Activated naive CD8-positive, alpha-beta T cell treated with anti-CD3 and anti-CD28 coated beads for 36 hours (primary cell): ENCODE measurements around the gene ABHD11. TPM values are rescaled to one million over a fixed set of nuclear protein-coding genes. Genes with fewer than 3 reads are reported as not detected.
A peak's percentile ranks its signal among the peaks of the same experiment; 100 is the strongest.
"Not testable (repeated sequence)": the region's sequence is repeated elsewhere in the genome, so short reads cannot be mapped to it uniquely, and the experiment has no call there.

Source experiments
- DNase-seq: peaks from one replicate; pipeline ENCODE4 v3.0.0; 2021
- H3K27ac Mint-ChIP-seq: one replicate; pipeline ENCODE4 v1.8.0; 2022; ENCODE audit warnings: mild to moderate bottlenecking, moderate library complexity, mixed read lengths
- H3K27me3 Mint-ChIP-seq: one replicate; pipeline ENCODE4 v1.8.0; 2022; ENCODE audit warnings: mild to moderate bottlenecking, mixed read lengths
- H3K36me3 Mint-ChIP-seq: one replicate; pipeline ENCODE4 v1.8.0; 2021; ENCODE audit warnings: mild to moderate bottlenecking, mixed read lengths
- H3K4me1 Mint-ChIP-seq: one replicate; pipeline ENCODE4 v1.8.0; 2021; ENCODE audit warnings: mixed read lengths
- H3K4me3 Mint-ChIP-seq: one replicate; pipeline ENCODE4 v1.8.0; 2022; ENCODE audit warnings: mild to moderate bottlenecking, moderate library complexity, mixed read lengths
- H3K9me3 Mint-ChIP-seq: one replicate; pipeline ENCODE4 v1.8.0; 2022; ENCODE audit warnings: mixed read lengths
- total RNA-seq, 2 experiments: library from RNA; stranded (reverse); gene quantifications; one replicate each; pipeline ENCODE4 v1.2.3, GENCODE V29; 2021

ABHD11 gene
- total RNA-seq, 2 experiments from 2014 or later, result 24.2 to 25.2 TPM

DNA sequence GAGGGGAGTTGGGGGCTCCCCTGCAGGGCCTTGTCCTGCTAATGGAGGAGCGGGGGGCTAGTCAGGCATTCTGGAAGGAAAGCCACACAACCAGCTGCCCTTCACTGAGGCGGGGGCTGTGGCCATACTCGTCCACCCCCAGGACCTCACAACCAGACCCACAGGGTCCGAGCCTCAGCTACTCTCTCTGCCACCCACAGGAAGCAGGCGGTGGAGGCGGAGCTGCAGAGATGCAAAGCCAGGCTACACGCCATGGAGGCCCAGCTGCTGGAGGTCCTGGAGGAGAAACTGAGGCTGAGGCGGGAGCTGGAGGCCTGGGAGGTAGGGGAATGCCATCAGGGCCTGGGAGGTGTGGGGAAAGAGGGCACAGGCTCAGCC, 3.1 kb downstream of the ABHD11 start:
- Mint-ChIP-seq H3K9me3 (no peaks in the 10 kb centered on the region), H3K4me3 (no peak overlapping the region), H3K27me3 (no peaks in the 10 kb centered on the region), H3K27ac (no peak overlapping the region), H3K4me1 (peaks cover 5% of the 10 kb centered on the region), H3K36me3 (peaks cover 2% of the 10 kb centered on the region)
- no peak for DNase-seq

GRCh38 chr7:73734619-73735527, 3.7 kb downstream of the ABHD11 start:
- peak; percentile 83 for DNase-seq
- Mint-ChIP-seq H3K36me3 (peaks cover 2% of the 10 kb centered on the region), H3K4me1 (peaks cover 5% of the 10 kb centered on the region), H3K4me3 (no peak overlapping the region), H3K27me3 (no peaks in the 10 kb centered on the region), H3K9me3 (no peaks in the 10 kb centered on the region), H3K27ac (peak overlapping the region; percentile 3)

- no peak for DNase-seq
- Mint-ChIP-seq H3K9me3 (no peaks in the 10 kb centered on the region), H3K36me3 (no peaks in the 10 kb centered on the region), H3K27me3 (peaks cover 9% of the 10 kb centered on the region), H3K4me1 (peaks cover 2% of the 10 kb centered on the region), H3K27ac (no peak overlapping the region), H3K4me3 (no peak overlapping the region)
Observed at GRCh38 chr7:73732397-73732796, 6.2 kb downstream of the ABHD11 start.

- Mint-ChIP-seq H3K27ac (no peak overlapping the region), H3K27me3 (peaks cover 9% of the 10 kb centered on the region), H3K4me3 (no peak overlapping the region), H3K4me1 (no peaks in the 10 kb centered on the region), H3K36me3 (no peaks in the 10 kb centered on the region), H3K9me3 (no peaks in the 10 kb centered on the region)
- DNase-seq, result no peak
Observed at GRCh38 chr7:73730485-73730884, 8.1 kb downstream of the ABHD11 start.

GRCh38 chr7:73728551-73728950, 10.1 kb downstream of the ABHD11 start:
- H3K4me1 Mint-ChIP-seq, result no peaks in the 10 kb centered on the region
- H3K4me3 Mint-ChIP-seq, result no peak overlapping the region
- no peaks in the 10 kb centered on the region for H3K36me3 Mint-ChIP-seq
- no peak for DNase-seq
- H3K27me3 Mint-ChIP-seq, result peaks cover 9% of the 10 kb centered on the region
- H3K9me3 Mint-ChIP-seq, result no peaks in the 10 kb centered on the region
- no peak overlapping the region for H3K27ac Mint-ChIP-seq

DNA sequence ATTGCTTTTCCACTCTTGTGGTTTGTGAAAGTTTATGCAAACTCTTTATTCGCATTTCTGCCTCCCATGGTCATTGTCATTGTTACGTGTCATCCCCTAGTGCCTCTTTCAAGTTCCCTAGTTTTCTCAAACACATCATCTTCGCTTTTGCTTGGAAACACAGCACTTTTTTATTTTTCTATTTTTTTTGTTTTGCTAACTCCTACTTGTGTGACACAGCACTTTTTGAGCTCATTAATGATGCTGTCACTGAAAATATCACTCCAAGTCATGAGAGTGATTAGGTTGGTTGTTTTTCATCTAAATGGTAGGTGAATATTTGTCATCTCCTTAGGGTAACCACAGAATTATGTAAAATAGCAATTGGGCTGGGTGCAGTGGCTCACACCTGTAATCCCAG, 10.7 kb downstream of the ABHD11 start:
- H3K27ac Mint-ChIP-seq, result no peak overlapping the region
- H3K27me3 Mint-ChIP-seq, result peaks cover 9% of the 10 kb centered on the region
- no peaks in the 10 kb centered on the region for H3K36me3 Mint-ChIP-seq
- DNase-seq, result no peak
- no peak overlapping the region for H3K4me3 Mint-ChIP-seq
- no peaks in the 10 kb centered on the region for H3K9me3 Mint-ChIP-seq
- no peaks in the 10 kb centered on the region for H3K4me1 Mint-ChIP-seq

DNA sequence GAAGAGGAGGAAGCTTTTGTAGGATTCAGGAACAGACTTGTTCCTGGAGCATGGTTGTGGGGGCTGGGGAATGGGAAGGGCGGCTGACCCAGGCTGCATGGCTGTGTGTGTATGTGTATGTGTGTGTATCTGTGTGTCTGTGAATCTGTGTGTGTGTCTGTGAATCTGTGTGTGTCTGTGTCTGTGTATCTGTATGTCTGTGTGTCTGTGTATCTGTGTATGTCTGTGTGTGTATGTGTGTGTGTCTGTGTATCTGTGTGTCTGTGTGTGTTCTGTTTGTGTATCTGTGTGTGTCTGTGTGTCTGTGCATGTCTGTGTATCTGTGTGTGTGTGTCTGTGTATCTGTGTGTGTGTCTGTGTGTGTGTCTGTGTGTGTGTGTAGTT, 12.5 kb downstream of the ABHD11 start:
- H3K4me1 Mint-ChIP-seq, result no peaks in the 10 kb centered on the region
- H3K9me3 Mint-ChIP-seq, result no peaks in the 10 kb centered on the region
- no peak for DNase-seq
- H3K27ac Mint-ChIP-seq, result no peak overlapping the region
- peaks cover 15% of the 10 kb centered on the region for H3K27me3 Mint-ChIP-seq
- no peak overlapping the region for H3K4me3 Mint-ChIP-seq
- no peaks in the 10 kb centered on the region for H3K36me3 Mint-ChIP-seq

GRCh38 chr7:73723813-73724212, 14.8 kb downstream of the ABHD11 start:
- Mint-ChIP-seq H3K4me3 (no peak overlapping the region), H3K36me3 (no peaks in the 10 kb centered on the region), H3K27ac (no peak overlapping the region), H3K9me3 (no peaks in the 10 kb centered on the region), H3K27me3 (peaks cover 22% of the 10 kb centered on the region), H3K4me1 (peaks cover 2% of the 10 kb centered on the region)
- DNase-seq, result no peak

GRCh38 chr7:73722785-73723184, 15.8 kb downstream of the ABHD11 start:
- no peak overlapping the region for H3K4me3 Mint-ChIP-seq
- peaks cover 10% of the 10 kb centered on the region for H3K4me1 Mint-ChIP-seq
- peaks cover 13% of the 10 kb centered on the region for H3K27me3 Mint-ChIP-seq
- no peaks in the 10 kb centered on the region for H3K36me3 Mint-ChIP-seq
- no peak overlapping the region for H3K27ac Mint-ChIP-seq
- DNase-seq, result no peak
- H3K9me3 Mint-ChIP-seq, result no peaks in the 10 kb centered on the region

- Mint-ChIP-seq H3K27me3 (peaks cover 13% of the 10 kb centered on the region), H3K4me1 (peaks cover 15% of the 10 kb centered on the region)
- DNase-seq, H3K27ac Mint-ChIP-seq, H3K9me3 Mint-ChIP-seq, H3K4me3 Mint-ChIP-seq, H3K36me3 Mint-ChIP-seq: not testable (repeated sequence)
Observed at GRCh38 chr7:73722182-73722581, 16.4 kb downstream of the ABHD11 start.

DNA sequence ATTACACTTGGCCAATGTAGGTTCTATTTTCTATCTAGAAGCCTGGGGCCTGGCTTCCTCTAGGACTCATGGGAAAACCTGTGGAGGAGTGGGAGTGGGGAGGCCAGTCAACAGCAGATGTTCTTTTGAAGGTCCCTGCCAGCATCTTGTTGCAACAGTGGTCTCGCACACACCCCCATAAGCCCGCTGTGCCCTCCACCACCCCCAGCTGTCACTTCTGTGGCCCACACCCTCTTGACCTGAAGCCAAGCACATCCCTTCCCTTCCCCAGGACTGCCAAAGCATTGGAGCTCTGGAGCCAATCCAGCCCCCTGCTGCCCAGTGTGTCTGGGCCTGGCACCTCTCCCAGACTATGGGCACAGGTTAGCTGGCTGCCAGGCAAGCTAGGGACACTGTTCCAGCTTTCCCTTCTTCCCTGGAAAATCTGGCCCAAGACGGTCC, 17.2 kb downstream of the ABHD11 start:
- Mint-ChIP-seq H3K27ac (no peak overlapping the region), H3K4me3 (no peak overlapping the region), H3K27me3 (peaks cover 13% of the 10 kb centered on the region)

GRCh38 chr7:73720443-73720842, 18.2 kb downstream of the ABHD11 start:
- Mint-ChIP-seq H3K4me1 (peaks cover 23% of the 10 kb centered on the region), H3K27me3 (peaks cover 13% of the 10 kb centered on the region), H3K4me3 (peak overlapping the region; percentile 68)
- not testable (repeated sequence) for H3K36me3 Mint-ChIP-seq, H3K9me3 Mint-ChIP-seq, DNase-seq, H3K27ac Mint-ChIP-seq

More for the DNA sequence above, 17.2 kb downstream of the ABHD11 start:
- Mint-ChIP-seq H3K9me3 (no peaks in the 10 kb centered on the region), H3K4me1 (peaks cover 17% of the 10 kb centered on the region), H3K36me3 (no peaks in the 10 kb centered on the region)
- DNase-seq, result no peak

DNA sequence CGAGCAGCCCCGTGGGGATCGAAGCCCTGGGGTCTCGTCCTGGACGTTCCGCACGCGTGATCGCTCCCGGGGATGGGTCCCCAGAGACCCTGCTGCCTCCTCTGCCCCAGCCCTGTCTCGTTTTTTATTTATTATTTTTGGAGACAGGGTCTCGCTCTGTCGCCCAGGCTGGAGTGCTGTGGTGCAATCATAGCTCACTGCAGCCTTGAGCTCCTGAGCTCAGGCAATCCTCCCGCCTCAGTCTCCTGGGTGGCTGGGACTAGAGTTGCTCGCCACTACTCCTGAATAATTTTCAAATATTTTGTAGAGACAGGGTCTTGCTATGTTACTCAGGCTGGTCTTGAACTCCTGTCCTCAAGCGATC, 18.8 kb downstream of the ABHD11 start:
- H3K9me3 Mint-ChIP-seq, result no peaks in the 10 kb centered on the region
- H3K36me3 Mint-ChIP-seq, result no peaks in the 10 kb centered on the region
- H3K4me3 Mint-ChIP-seq, result peak overlapping the region; percentile 68
- H3K4me1 Mint-ChIP-seq, result peaks cover 23% of the 10 kb centered on the region
- no peak for DNase-seq
- H3K27me3 Mint-ChIP-seq, result peaks cover 13% of the 10 kb centered on the region
- H3K27ac Mint-ChIP-seq, result no peak overlapping the region

DNA sequence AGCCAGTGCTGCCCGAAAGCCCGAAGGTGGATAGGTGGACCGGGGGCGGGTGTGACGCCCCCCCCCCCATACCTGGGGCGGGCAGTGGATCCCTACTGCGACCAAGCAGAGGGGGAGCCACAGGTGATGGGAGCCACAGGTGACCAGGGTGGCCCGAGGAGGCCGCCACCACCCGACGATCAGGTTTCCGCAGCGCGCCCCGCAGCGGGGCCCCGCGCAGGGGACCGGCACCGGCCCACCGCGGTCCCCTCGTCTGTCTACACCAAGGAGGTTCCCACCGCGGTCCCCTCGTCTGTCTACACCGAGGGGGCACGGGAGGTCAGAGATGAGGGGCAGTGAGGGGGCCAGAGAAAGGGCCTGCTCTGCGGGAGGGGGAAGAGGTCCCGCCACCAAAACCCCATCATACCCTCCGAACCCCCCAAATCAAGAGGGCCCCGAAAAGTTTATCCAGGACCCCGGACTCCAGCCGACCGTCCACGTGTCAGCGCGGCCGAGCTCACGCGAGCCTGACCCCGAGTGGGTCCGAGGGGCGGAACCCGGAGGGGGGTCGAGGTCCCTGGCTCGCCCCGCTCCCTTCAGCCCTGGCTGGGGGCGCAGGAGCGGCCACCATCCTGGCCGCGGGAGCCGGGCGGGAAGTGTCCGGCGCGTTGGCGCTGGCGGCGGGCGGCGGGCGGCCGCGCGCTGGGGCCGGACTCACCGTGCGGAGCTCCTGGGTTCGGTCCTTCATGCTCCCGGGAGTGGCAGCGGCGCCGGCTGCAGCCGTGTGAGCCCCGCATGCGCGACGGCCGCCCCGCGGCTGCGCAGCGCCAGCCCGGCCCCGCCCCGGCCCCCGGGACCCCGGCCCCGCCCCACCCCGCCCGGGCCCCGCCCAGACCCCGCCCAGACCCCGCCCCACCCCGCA, 19.4 kb downstream of the ABHD11 start, which contains the start of gene STX1A:
TSS of gene STX1A (minus strand) at position 765 of the 901 bp plus-strand sequence. CDS start at position 727, 38 bp downstream.
- H3K4me3 Mint-ChIP-seq, result peak within 1 kb of the TSS; percentile 76
- H3K36me3 Mint-ChIP-seq, result no peaks in the 10 kb centered on the region
- H3K4me1 Mint-ChIP-seq, result peaks cover 23% of the 10 kb centered on the region
- H3K9me3 Mint-ChIP-seq, result no peaks in the 10 kb centered on the region
- peaks cover 13% of the 10 kb centered on the region for H3K27me3 Mint-ChIP-seq
- H3K27ac Mint-ChIP-seq, result peak within 1 kb of the TSS; percentile 86
- DNase-seq, result peak; percentile 82

GRCh38 chr7:73718438-73718881, 20.1 kb downstream of the ABHD11 start:
- peak; percentile 45 for DNase-seq
- H3K27me3 Mint-ChIP-seq, result peaks cover 13% of the 10 kb centered on the region
- H3K9me3 Mint-ChIP-seq, result no peaks in the 10 kb centered on the region
- H3K4me3 Mint-ChIP-seq, result peak overlapping the region; percentile 76
- peaks cover 23% of the 10 kb centered on the region for H3K4me1 Mint-ChIP-seq
- H3K27ac Mint-ChIP-seq, result peak overlapping the region; percentile 86
- no peaks in the 10 kb centered on the region for H3K36me3 Mint-ChIP-seq
